IPS-18c (cell line): Measurements from ENCODE around the gene SLC22A15.
A peak's percentile ranks its signal among the peaks of the same experiment; 100 is the strongest.
"Not testable (repeated sequence)": the region's sequence is repeated elsewhere in the genome, so short reads cannot be mapped to it uniquely, and the experiment has no call there.

Experiments
- H3K4me3 ChIP-seq: 2 replicates; pipeline ENCODE4 v1.7.0; 2013; ENCODE audit warnings: low read depth, mild to moderate bottlenecking, low read length, moderate library complexity; ENCODE audit not compliant: insufficient read depth
- H3K9me3 ChIP-seq: one replicate; pipeline ENCODE4 v1.6.1; 2013; ENCODE audit warnings: mild to moderate bottlenecking, low read length, moderate library complexity; ENCODE audit not compliant: control insufficient read depth, insufficient read depth

Gene SLC22A15

DNA sequence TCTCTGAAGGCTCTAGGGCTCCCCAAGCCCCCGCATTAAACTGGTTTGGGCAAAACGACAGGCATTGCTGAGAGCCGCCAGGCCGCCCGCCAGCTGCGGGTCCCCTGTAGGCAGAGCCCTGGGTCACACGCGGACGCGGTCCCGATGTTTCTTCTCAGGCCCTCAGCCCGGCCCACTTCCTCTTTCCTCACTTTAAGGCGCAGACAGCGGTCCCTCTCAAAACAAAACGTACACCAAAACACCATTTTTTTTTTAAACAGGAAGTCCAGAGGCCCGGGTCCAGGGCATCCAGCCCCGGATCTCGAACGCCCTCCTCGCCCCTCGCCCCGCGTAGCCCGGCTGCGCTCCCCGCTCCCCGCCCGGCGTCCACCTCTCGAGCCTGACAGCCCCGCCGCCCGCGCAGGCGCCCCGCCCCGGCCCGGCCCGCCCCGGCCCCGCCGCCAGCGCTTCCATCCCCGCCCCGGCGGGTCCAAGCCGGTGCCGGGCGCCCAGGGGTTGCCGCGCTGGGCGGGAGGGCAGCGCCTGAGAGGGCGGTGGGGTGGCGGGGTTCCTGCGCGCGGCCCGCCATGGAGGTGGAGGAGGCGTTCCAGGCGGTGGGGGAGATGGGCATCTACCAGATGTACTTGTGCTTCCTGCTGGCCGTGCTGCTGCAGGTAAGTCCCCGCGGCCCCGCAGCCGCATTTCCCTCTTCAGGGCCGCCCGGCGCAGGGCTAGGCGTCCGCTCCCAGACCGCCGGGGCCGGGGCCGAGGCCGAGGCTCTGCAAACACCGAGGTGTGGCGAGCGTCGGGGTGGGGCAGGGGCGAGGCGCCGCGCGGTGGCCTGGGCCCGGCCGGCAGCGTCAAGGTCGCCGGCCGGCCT is at the start of gene SLC22A15:
TSS of gene SLC22A15 (plus strand) at position 452 of the 859 bp plus-strand sequence. CDS start at position 567, 115 bp downstream.
- peak within 1 kb of the TSS; percentile 75 for H3K4me3 ChIP-seq
- no peaks in the 10 kb centered on the region for H3K9me3 ChIP-seq

DNA sequence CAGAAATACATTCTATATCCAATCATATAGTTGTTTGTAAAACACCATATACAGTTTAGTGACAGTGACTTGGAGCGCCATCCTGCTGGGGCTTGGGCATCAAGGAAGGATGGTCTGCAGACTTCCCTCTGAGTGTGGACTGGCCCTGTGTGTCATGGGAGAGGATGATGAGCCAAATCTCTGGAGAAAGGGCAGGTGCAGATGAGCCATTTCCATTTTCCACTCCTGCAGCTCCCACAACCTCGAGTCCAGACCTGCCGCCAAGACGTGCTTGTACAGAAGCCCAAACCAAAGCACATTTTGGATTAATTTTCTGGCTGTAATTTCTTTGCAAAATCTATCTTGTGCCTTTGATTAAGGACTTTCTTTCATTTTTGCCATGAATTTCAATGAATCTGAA is 48.3 kb upstream of the SLC22A15 start:
- Histone ChIP-seq H3K9me3 (no peaks in the 10 kb centered on the region), H3K4me3 (no peak overlapping the region)

DNA sequence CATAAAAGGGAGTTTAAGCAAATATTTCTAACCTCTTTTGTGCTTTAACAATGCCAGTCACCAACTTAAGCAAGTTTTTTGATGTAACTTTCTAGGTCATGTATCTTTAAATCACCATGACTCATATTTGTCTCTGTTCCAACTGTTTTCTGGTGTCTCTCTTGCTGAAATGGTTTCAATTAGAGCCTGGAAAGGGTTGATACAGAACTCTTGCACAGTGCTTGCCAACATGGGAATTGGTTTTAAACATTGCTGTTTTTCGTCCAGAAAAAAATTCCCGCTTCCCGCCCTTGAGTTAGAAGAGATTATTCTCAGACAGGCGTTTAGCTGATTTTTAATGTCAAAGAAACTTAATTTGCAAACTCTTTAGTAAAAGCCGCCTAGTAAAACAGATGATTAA is 46.4 kb upstream of the SLC22A15 start:
- Histone ChIP-seq H3K4me3 (no peak overlapping the region), H3K9me3 (no peaks in the 10 kb centered on the region)

DNA sequence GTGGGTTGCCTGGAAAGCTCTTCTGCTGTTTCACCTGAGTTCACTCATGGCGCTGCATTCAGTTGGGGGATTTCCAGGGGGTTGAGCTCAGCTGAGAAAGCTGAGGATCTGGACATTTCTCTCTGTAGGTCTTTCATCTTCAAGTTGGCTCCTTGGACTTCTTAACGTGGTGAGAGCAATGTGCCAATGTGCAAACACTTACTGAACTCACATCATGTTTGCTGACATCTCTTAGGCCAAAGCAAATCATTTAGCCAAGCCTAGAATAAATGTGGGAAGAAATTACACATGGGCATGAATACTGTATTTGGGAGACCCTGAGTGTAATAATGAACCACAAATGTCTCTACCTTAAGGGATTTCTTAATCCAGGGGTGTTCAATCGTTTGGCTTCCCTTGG is 42.7 kb upstream of the SLC22A15 start:
- Histone ChIP-seq H3K9me3 (no peaks in the 10 kb centered on the region), H3K4me3 (no peak overlapping the region)

DNA sequence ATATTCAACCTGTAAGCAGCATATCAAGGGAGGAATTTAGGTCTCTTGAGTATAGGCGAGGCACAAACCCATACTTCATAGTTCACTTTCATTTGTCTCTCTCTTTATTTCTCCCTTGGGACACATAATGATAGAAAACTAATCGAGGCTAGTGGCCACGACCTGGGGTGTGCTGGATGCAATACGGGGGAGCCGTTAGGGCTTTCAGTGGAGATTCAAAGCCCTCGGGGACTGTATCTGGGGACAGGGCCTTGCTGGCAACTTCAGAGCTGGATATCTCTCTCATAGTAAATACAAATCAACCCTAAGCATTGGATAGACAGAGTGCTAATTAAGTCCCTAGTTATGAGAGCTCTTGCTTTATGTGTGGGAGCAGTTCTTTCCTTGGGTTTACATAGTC is 36.9 kb upstream of the SLC22A15 start:
- Histone ChIP-seq H3K9me3 (no peaks in the 10 kb centered on the region), H3K4me3 (no peak overlapping the region)

DNA sequence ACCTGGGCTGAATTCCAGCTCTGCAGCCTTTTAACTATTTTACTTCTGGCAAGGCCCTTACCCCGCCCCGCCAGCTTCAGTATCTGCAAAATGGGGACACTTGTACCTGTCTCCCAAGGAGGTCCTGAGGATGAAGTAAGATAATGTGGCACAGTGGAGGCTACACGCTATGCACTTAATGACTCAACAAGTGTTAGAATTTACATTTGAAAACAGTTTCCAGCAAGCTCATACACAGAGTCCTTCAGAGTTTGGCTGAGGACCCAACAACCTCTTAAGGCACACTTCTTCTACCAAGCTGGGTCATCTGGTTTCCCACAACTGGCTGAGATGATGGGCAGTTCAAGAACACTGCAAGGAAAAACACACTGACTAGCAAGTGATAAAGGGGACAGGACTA is 30.2 kb upstream of the SLC22A15 start:
- Histone ChIP-seq H3K9me3 (no peaks in the 10 kb centered on the region), H3K4me3 (no peak overlapping the region)

DNA sequence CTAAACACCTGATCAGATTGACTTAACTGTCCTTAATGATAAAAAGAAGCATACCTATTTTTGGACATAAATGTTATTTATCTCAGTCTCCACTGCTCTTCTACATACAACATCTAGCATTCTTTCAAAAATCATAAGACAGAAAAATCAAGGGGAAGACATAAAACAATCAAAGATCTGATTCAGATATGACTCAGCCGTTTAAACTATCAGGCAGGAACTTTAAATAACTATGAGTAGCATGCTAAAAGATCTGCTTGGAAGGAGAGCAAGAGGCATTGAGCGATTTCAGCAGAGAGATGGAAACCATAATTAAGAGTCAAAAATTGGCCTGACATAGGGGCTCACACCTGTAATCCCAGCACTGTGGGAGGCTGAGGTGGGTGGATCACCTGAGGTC is 27.2 kb upstream of the SLC22A15 start:
- H3K4me3 ChIP-seq, result no peak overlapping the region
- H3K9me3 ChIP-seq, result no peaks in the 10 kb centered on the region

DNA sequence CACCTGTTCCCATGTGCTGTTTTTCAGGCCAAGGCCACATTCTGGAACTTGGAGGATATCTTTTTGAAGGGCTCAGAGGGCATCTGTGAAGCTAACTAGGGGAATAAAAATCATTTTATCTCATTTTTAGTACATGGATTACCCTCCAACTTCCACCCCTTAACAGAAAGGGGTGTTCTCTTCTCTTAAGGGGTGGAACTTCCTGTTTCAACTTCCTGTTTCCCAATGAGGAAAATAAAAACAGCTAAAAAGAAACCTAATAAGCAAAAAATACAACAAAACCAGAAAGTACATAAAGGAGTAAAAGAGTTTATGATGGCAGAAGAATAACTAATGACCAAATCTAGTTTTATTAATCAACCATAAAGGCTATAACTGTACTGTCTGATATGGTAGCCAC is 24.8 kb upstream of the SLC22A15 start:
- Histone ChIP-seq H3K9me3 (no peaks in the 10 kb centered on the region), H3K4me3 (no peak overlapping the region)

DNA sequence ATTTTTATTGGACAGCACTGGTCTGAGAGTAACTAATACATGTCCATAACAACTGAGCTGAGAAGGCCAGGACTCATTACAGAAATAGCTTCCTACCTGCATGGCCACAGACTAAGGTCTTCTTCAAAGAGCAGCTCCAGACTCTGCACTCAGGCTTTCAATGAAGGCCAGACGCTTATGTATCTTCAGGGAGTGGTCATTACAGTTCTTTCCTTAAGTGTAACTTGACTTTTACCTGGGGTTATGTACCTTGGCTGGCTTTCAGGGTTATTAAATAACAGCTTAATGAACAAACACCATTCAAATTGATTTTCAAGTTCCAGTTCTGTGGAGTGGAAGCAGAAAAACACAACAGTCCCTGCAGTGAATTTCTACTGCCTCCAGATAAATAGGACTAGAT is 23.8 kb upstream of the SLC22A15 start:
- Histone ChIP-seq H3K4me3 (no peak overlapping the region), H3K9me3 (no peaks in the 10 kb centered on the region)

DNA sequence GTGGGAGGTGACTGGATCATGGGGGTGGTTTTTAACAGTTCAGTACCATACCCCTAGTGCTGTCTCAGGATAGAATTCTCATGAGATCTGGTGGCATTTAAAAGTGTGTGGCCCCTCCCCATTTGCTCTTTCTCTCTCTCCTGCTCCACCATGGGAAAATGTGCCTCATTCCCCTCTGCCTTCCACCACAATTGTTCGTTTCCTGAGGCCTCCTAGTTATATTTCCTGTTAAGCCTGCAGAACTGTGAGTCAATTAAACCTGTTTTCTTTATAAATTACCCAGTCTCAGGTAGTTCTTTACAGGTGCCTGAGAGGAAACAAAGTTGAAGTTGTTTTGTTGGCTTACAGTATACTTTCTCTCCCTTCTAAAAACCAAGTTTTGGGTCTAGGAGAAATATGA is 23.1 kb upstream of the SLC22A15 start:
- Histone ChIP-seq H3K9me3 (no peaks in the 10 kb centered on the region), H3K4me3 (no peak overlapping the region; the same call in 1 of the 2 replicates)

DNA sequence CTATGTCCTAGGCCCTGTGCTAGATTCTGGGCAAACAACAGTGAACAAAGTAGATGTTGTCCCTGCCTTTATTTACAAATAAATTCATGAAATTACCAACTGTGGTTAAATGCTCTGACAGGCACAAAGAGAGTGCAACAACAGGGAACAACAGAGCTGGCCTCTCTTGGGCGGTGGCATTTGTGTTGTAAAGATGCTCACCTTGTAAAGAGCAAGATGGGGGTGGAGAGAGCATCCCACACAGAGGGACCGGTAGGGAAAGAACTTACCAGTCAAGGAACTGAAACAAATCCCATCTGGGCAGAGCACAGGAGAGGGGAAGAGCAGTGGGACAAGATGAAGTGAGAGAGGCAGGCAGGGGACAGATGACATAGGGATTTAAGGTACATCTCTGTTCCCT is 21.6 kb upstream of the SLC22A15 start:
- H3K4me3 ChIP-seq, result no peak overlapping the region
- H3K9me3 ChIP-seq, result no peaks in the 10 kb centered on the region

DNA sequence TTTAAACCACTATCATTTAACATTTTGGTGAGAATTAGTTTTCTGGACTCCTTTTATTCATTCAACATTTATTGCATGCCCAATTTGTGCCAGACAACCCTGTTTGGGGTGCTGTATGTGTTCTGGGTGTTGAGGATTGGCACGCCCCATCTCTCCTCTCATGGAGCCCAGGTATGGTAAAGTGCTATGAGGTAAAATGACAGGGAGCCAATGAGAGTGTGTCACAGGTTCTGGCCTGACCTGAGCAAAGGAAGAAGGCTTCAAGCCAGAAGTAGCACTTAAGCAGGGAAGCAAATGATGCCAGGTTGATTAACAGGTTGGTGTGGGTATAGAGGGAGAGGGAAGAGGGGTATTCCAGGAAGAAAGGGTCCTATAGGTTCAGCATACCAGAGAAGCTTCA is 21.1 kb upstream of the SLC22A15 start:
- Histone ChIP-seq H3K9me3 (no peaks in the 10 kb centered on the region), H3K4me3 (no peak overlapping the region)

DNA sequence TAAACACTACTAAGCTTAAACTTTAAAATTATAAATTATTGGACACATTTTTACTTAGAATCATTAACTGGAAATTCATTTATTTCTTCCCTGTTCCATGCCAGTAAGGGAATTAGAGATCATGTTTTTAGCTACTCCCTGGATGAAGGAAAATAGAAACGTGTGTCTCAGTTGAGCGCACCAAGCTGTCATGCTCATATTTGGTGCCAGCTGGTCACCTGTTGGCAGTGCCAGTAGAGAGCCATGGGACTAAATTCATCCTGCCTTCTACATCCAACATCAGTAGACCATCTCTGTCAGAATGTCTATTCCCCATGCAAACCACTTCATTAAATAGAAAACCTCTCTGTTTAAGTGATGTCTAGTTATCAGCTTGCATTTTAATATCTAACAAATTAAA is 17.4 kb upstream of the SLC22A15 start:
- Histone ChIP-seq H3K9me3 (peaks cover 2% of the 10 kb centered on the region), H3K4me3 (no peak overlapping the region)

DNA sequence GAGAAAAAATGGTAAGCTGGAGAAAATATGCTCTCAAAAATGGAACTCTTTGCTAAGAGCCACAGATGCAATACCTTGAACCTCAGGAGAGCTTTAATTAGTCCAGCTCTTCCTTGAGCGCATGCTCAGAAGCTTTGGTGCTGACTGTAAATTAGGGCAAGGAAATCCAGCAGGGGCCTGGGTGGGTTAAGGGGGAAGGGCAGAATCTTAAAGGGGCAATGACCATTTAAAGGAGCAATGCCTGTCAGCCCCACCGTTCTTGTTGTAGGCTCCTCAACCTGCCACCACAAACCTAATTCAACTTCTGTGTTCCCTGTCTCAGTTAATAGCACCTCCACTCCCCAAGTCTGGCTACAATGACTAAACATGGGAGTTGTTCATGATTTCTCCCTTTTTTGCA is 6.8 kb upstream of the SLC22A15 start:
- H3K4me3 ChIP-seq, result no peak overlapping the region
- no peaks in the 10 kb centered on the region for H3K9me3 ChIP-seq

DNA sequence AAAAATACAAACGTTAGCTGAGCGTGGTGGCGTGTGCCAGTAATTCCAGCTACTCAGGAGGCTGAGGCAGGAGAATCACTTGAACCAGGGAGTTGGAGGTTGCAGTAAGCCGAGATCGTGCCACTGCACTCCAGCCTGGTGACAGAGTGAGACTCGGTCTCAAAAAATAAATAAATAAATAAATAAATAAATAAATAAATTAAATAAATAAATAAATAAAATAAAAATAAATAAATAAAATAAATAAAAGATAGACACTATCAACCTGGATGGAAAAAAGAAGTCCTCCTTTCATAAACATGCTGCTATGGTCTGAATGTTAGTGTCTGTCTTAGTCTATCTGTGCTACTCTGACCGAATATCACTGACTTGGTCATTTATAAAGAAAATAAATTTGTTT is 4.5 kb upstream of the SLC22A15 start:
- H3K4me3 ChIP-seq, H3K9me3 ChIP-seq: not testable (repeated sequence)

DNA sequence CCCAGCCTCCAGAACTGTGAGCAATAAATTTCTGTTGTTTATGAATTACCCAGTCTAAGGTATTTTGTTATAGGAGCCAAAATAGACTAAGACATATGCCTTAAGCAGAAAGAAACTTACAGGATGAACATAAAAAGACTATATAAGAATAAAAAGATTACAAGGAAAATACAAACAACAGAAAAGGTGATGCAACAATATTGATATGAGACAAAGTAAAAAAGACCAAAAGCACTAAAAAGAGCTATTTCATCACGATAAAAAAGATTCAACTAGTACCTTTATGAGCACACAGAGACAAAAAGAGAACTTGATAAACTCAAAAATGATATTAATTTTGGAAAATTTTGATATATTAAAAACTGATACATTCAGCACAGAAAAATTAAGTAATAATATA is 3.2 kb upstream of the SLC22A15 start:
- Histone ChIP-seq H3K4me3 (no peak overlapping the region), H3K9me3 (no peaks in the 10 kb centered on the region)

DNA sequence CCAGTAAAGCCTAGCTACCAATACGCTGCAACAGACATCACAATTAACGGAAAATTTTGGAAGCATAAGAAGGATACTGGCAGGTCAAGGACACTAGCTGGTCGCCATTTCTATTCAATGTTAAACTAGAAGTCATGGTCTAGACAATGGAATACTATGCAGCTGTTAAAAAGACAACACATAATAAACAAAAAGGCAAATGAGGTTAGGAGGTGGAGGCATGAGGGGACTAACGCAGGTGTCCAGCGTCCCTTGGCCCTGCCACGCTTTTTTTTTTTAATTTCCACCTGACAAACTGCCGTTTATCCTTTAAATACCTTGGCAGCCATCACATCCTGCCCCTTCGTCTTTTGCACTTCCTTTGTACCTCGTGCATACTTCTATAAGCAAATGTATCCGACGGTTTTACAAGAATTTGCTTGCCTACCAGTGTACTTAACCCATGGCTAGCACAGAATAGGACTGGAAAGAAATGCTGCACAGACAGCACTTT is 698 bp upstream of the SLC22A15 start:
- peak overlapping the region; percentile 75 for H3K4me3 ChIP-seq
- H3K9me3 ChIP-seq, result no peaks in the 10 kb centered on the region

DNA sequence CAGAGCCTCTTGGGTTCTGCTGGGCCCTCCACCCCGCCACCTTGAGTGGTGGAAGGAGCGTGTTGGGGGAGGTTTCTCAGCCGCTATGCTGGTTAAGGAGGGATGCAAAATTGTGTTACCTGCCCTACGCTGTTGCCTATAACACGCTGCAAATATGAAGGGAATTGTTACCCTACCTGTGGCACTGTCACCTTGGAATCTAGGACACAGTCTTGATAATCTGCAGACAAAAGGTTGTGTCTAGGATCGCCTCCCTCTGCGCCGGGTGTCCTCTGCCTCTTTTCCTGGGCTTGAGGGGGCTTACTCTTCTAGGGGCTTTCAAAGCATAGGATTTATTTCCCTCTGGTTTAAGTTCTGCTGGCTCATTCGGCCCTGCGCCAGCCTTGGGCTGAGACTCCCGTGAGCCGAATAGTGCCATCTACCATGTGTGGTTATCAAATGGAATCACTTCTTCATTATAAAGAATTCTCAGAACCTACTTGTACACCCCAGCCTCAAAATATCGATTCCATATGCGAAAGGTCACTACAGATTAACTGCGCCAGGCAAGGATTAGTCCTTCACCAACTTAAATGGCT is 697 bp downstream of the SLC22A15 start:
- Histone ChIP-seq H3K4me3 (peak overlapping the region; percentile 75), H3K9me3 (no peaks in the 10 kb centered on the region)
